IMR-90 (cell line): ENCODE measurements around the gene BLOC1S4. TPM values are rescaled to one million over a fixed set of nuclear protein-coding genes. Genes with fewer than 3 reads are reported as not detected.

Experiments
- ATAC-seq: fragments of 200-7000 bp; cut with Tn5 transposase; 2 replicates; pipeline ENCODE4 v1.9.1; 2020; ENCODE audit warnings: low read depth, mild to moderate bottlenecking, moderate library complexity
- BruUV-seq: library from RNA; stranded (reverse); fragments of 400-500 nt; replicated peaks from 2 replicates; lab custom pipeline; 2021; lab: Mats Ljungman, UMichigan
- CTCF ChIA-PET: fragments of 300-600 bp; formaldehyde crosslinking; extraction: SDS; loops from one replicate; lab custom pipeline; 2021; ENCODE audit warnings: antibody characterized with exemption; lab: Yijun Ruan, JAX
- POLR2A ChIA-PET: fragments of 300-600 bp; sonication (Branson Sonifier 250); formaldehyde crosslinking; loops from one replicate; lab custom pipeline; 2022; ENCODE audit warnings: antibody characterized with exemption; ENCODE audit not compliant: unreplicated experiment; lab: Charles Lee
- DNase-seq: peaks from one replicate; pipeline ENCODE4 v3.0.0; 2013
- H2AFZ ChIP-seq: replicated peaks from 2 replicates; pipeline ENCODE3; 2013; ENCODE audit warnings: low read length, mild to moderate bottlenecking; ENCODE audit not compliant: poor library complexity
- H2AK5ac ChIP-seq: 2 replicates; pipeline ENCODE4 v1.6.1; 2013; ENCODE audit warnings: low read depth, low read length, inconsistent platforms
- H2AK9ac ChIP-seq: replicated peaks from 2 replicates; pipeline ENCODE3; 2013; ENCODE audit warnings: mild to moderate bottlenecking, low read depth, low read length, moderate library complexity; ENCODE audit not compliant: poor library complexity
- H2BK120ac ChIP-seq: 2 replicates; pipeline ENCODE4 v1.6.1; 2013; ENCODE audit warnings: low read depth, low read length, inconsistent platforms
- H2BK15ac ChIP-seq: 3 replicates; pipeline ENCODE4 v1.6.1; 2013; ENCODE audit warnings: low read depth, low read length, inconsistent platforms
- H2BK20ac ChIP-seq: 2 replicates; pipeline ENCODE4 v1.6.1; 2013; ENCODE audit warnings: low read depth, mild to moderate bottlenecking, inconsistent platforms, low read length, moderate library complexity
- H2BK5ac ChIP-seq: 2 replicates; pipeline ENCODE4 v1.6.1; 2013; ENCODE audit warnings: mild to moderate bottlenecking, low read depth, low read length, inconsistent platforms; ENCODE audit not compliant: poor library complexity, severe bottlenecking
- H3K14ac ChIP-seq: replicated peaks from 2 replicates; pipeline ENCODE4 v1.6.1; 2013; ENCODE audit warnings: low read depth, low read length, inconsistent platforms
- H3K18ac ChIP-seq: 2 replicates; pipeline ENCODE4 v1.6.1; 2013; ENCODE audit warnings: low read depth, low read length, control low read depth
- H3K23ac ChIP-seq: 2 replicates; pipeline ENCODE4 v1.6.1; 2013; ENCODE audit warnings: low read depth, low read length, inconsistent platforms
- H3K27ac ChIP-seq: 2 replicates; pipeline ENCODE4 v1.5.1; 2013; ENCODE audit warnings: mild to moderate bottlenecking, control low read depth, low read length; ENCODE audit not compliant: insufficient read depth
- H3K27me3 ChIP-seq: 2 replicates; pipeline ENCODE4 v1.6.1; 2013; ENCODE audit warnings: low read length; ENCODE audit not compliant: control insufficient read depth, insufficient read depth
- H3K36me3 ChIP-seq: 2 replicates; pipeline ENCODE4 v1.6.1; 2013; ENCODE audit warnings: low read length, mixed read lengths; ENCODE audit not compliant: control insufficient read depth, insufficient read depth
- H3K4ac ChIP-seq: 2 replicates; pipeline ENCODE4 v1.6.1; 2013; ENCODE audit warnings: low read depth, low read length, inconsistent platforms
- H3K4me1 ChIP-seq: 2 replicates; pipeline ENCODE4 v1.6.1; 2013; ENCODE audit warnings: low read length, mixed read lengths; ENCODE audit not compliant: control insufficient read depth, insufficient read depth
- H3K4me2 ChIP-seq: 2 replicates; pipeline ENCODE4 v1.6.1; 2013; ENCODE audit warnings: low read depth, mild to moderate bottlenecking, control low read depth, low read length, moderate library complexity
- H3K4me3 ChIP-seq: 2 replicates; pipeline ENCODE4 v1.5.1; 2013; ENCODE audit warnings: low read depth, mild to moderate bottlenecking, control low read depth, low read length, moderate library complexity; ENCODE audit not compliant: insufficient read depth
- H3K56ac ChIP-seq: 2 replicates; pipeline ENCODE4 v1.6.1; 2013; ENCODE audit warnings: low read length, inconsistent platforms; ENCODE audit not compliant: insufficient read depth; ENCODE audit errors: extremely low read depth
- H3K79me1 ChIP-seq, 2 experiments: 2 replicates each; pipeline ENCODE4 v1.6.1; 2013; ENCODE audit warnings: low read length in 2 of 2, inconsistent platforms in 1 of 2, low read depth in 1 of 2
- H3K9ac ChIP-seq: 2 replicates; pipeline ENCODE4 v1.6.1; 2013; ENCODE audit warnings: low read depth, low read length, control low read depth
- H3K9me1 ChIP-seq: 2 replicates; pipeline ENCODE4 v1.6.1; 2013; ENCODE audit warnings: low read length, inconsistent platforms; ENCODE audit not compliant: insufficient read depth
- H3K9me3 ChIP-seq: 2 replicates; pipeline ENCODE4 v1.6.1; 2013; ENCODE audit warnings: low read length; ENCODE audit not compliant: control insufficient read depth, insufficient read depth
- H4K20me1 ChIP-seq: 2 replicates; pipeline ENCODE4 v1.6.1; 2013; ENCODE audit warnings: low read length, inconsistent platforms; ENCODE audit not compliant: insufficient read depth
- H4K5ac ChIP-seq: 2 replicates; pipeline ENCODE4 v1.6.1; 2013; ENCODE audit warnings: mild to moderate bottlenecking, low read depth, low read length, control low read depth
- H4K8ac ChIP-seq, 2 experiments: 2 replicates each; pipeline ENCODE4 v1.6.1; 2013; ENCODE audit warnings: low read depth in 2 of 2, low read length in 2 of 2, control low read depth in 1 of 2, inconsistent platforms in 1 of 2
- H4K91ac ChIP-seq: 2 replicates; pipeline ENCODE4 v1.6.1; 2013; ENCODE audit warnings: low read depth, low read length, inconsistent platforms; ENCODE audit not compliant: insufficient read depth
- RAD21 ChIP-seq: IDR thresholded peaks from 2 replicates; pipeline ENCODE4 v1.6.1; 2012; ENCODE audit warnings: low read length, improper control_type of control experiment
- whole genome bisulfite sequencing, 2 experiments: methylation state at CpG; one replicate each; pipeline versions ENCODE4 v1.1.5 to v1.1.7; 2013; ENCODE audit warnings: missing lambda C conversion rate in 2 of 2; ENCODE audit not compliant: insufficient read length in 1 of 2; ENCODE audit errors: extremely low coverage in 2 of 2; 5-methylcytosine and 5-hydroxymethylcytosine counted together
- dilution Hi-C: fragments of 300-500 bp; cut with HindIII; formaldehyde crosslinking; loops from one replicate; pipeline ENCODE4 v1.14.3; 2018; ENCODE audit warnings: low sequenced_read_pairs; ENCODE audit not compliant: unreplicated experiment
- in situ Hi-C: fragments of 300-500 bp; cut with MboI; formaldehyde crosslinking; loops from 3 replicates; pipeline ENCODE4 v1.14.3; 2019; ENCODE audit warnings: low sequenced_read_pairs, inconsistent platforms, mixed read lengths
- intact Hi-C: fragments of 100-400 bp; cut with micrococcal nuclease; formaldehyde crosslinking; loops from 2 replicates; pipeline ENCODE4 v1.10.0; 2022
- polyA plus RNA-seq, 3 experiments: library from polyadenylated mRNA; depleted of rRNA; stranded (reverse); fragments of >200 nt; gene quantifications; 2 replicates each; pipeline ENCODE4 v1.2.3, GENCODE V29; 2012; ENCODE audit warnings: low replicate concordance in 1 of 3
- total RNA-seq: library from RNA; depleted of rRNA; stranded (reverse); fragments of >200 nt; gene quantifications from 2 replicates; pipeline ENCODE4 v1.2.3, GENCODE V29; 2012
- TF ChIP-seq, protein P1 (sequence below): fragments of 150-350 bp; IDR thresholded peaks from 2 replicates; pipeline ENCODE4 v1.6.1; 2016; ENCODE audit warnings: low read depth, mild to moderate bottlenecking, low read length, moderate library complexity, borderline replicate concordance
- TF ChIP-seq, protein P2 (sequence below): conservative IDR thresholded peaks from 2 replicates; pipeline ENCODE4 v1.5.1; 2012; ENCODE audit warnings: mild to moderate bottlenecking, low read depth, low read length, improper control_type of control experiment

BLOC1S4 gene
- total and polyA plus RNA-seq, 2 of the 4 experiments (the other 2 are of a cell fraction): 8.8 to 22.1 TPM

DNA sequence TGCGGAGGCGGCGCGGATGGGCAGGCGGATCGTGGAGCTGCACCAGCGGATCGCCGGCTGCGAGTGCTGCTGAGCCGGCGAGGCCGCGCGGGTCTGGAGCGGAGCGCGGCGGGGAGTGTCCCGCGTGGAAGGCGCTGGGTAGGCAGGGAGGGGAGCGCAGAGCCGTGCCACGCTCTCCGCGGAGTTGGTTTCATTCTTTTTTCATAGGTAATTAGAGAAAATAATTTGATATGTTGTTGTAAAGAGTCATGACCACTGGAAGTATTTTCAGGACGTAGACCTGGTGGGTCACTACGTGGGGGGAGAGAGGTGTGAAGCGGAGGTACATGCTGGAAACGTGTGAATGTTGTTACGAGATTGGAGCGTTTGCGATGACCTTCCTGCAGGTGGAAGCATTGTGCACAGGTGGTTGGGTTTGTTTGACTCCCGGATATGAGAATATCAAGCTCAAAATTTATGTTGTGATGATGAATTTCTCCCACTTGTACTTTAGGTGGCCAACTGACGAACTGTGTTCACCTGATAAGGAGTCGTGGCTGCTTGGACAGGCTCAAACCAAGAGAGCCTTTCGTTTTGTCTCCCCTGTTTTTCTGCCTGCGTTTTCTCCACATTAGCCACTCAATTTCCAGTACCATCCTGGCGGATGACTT is 41.3 kb upstream of the BLOC1S4 start:
- H2BK15ac ChIP-seq: no peak overlapping the region
- H2BK5ac ChIP-seq: no peak overlapping the region
- dilution Hi-C loops: no loop called here
- H3K4me1 ChIP-seq: peaks cover 16% of the 10 kb centered on the region
- H4K20me1 ChIP-seq: peaks cover 22% of the 10 kb centered on the region
- H4K91ac ChIP-seq: no peak overlapping the region; the same call in 1 of the 2 replicates
- peak overlapping the region; percentile 95 for H2AFZ ChIP-seq
- no peak overlapping the region for H4K8ac ChIP-seq
- ATAC-seq: no peak
- peak overlapping the region; percentile 61 for H3K4me3 ChIP-seq
- H2BK120ac ChIP-seq: no peak overlapping the region
- no peak overlapping the region for H2BK20ac ChIP-seq
- H2AK5ac ChIP-seq: no peak overlapping the region
- 1% methylated on average over 29 of the region's 40 CpGs; no CpG with 5 or more reads in 1 of the 2 experiments for WGBS, 2 experiments
- TSS peak; percentile 73 for BruUV-seq
- H3K27me3 ChIP-seq: no peaks in the 10 kb centered on the region
- CTCF ChIA-PET: interaction anchor here (0.7 to 1.6 kb wide), 3 partner anchors 13 to 34 kb away, joined by 3 to 4 read pairs (median 3); no protein-coding TSS in a partner anchor
- peak; percentile 41 for DNase-seq
- POLR2A ChIA-PET: no interaction called here
- peak overlapping the region; percentile 2; the same call in 1 of the 2 replicates for H3K27ac ChIP-seq
- no peak overlapping the region for H4K5ac ChIP-seq
- H3K9ac ChIP-seq: peak overlapping the region; percentile 43
- TF ChIP-seq, protein P1, sequence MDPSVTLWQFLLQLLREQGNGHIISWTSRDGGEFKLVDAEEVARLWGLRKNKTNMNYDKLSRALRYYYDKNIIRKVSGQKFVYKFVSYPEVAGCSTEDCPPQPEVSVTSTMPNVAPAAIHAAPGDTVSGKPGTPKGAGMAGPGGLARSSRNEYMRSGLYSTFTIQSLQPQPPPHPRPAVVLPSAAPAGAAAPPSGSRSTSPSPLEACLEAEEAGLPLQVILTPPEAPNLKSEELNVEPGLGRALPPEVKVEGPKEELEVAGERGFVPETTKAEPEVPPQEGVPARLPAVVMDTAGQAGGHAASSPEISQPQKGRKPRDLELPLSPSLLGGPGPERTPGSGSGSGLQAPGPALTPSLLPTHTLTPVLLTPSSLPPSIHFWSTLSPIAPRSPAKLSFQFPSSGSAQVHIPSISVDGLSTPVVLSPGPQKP: no peak
- TF ChIP-seq, protein P2, sequence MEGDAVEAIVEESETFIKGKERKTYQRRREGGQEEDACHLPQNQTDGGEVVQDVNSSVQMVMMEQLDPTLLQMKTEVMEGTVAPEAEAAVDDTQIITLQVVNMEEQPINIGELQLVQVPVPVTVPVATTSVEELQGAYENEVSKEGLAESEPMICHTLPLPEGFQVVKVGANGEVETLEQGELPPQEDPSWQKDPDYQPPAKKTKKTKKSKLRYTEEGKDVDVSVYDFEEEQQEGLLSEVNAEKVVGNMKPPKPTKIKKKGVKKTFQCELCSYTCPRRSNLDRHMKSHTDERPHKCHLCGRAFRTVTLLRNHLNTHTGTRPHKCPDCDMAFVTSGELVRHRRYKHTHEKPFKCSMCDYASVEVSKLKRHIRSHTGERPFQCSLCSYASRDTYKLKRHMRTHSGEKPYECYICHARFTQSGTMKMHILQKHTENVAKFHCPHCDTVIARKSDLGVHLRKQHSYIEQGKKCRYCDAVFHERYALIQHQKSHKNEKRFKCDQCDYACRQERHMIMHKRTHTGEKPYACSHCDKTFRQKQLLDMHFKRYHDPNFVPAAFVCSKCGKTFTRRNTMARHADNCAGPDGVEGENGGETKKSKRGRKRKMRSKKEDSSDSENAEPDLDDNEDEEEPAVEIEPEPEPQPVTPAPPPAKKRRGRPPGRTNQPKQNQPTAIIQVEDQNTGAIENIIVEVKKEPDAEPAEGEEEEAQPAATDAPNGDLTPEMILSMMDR: peak; percentile 36
- peak; percentile 40 for TF ChIP-seq RAD21
- H3K9me3 ChIP-seq: no peaks in the 10 kb centered on the region
- peak overlapping the region; percentile 99 for H3K4me2 ChIP-seq
- H3K79me1 ChIP-seq: peaks cover 29 to 38% of the 10 kb centered on the region in 2 experiments; a peak in 3 of 4 replicates
- H3K4ac ChIP-seq: peak overlapping the region; percentile 70
- peak overlapping the region; percentile 50 for H3K14ac ChIP-seq
- H3K36me3 ChIP-seq: peaks cover 9% of the 10 kb centered on the region
- intact Hi-C loops: no loop called here
- H3K56ac ChIP-seq: no peak overlapping the region
- H3K23ac ChIP-seq: peak overlapping the region; percentile 92
- H2AK9ac ChIP-seq: peak overlapping the region; percentile 38
- no peak overlapping the region for H3K18ac ChIP-seq
- peaks cover 29% of the 10 kb centered on the region for H3K9me1 ChIP-seq
- in situ Hi-C loops: no loop called here
